GM12865 (cell line): ENCODE data around the gene GPC6.

ENCODE experiments used
- DNase-seq: peaks from one replicate; pipeline ENCODE4 v3.0.0; 2010; ENCODE audit warnings: low read depth
- H3K4me3 ChIP-seq: 2 replicates; pipeline ENCODE4 v1.5.1; 2011; ENCODE audit warnings: mild to moderate bottlenecking, low read depth, low read length, control low read depth
- CTCF ChIP-seq: IDR thresholded peaks from 2 replicates; pipeline ENCODE4 v1.5.1; 2011; ENCODE audit warnings: low read length, control low read depth, low read depth, inconsistent platforms; ENCODE audit not compliant: insufficient read depth; ENCODE audit errors: missing control alignments

The GPC6 gene

GRCh38 chr13:93861818-93862217, 635.2 kb downstream of the GPC6 start:
- no peak for DNase-seq
- TF ChIP-seq CTCF = no peak
- no peak overlapping the region for H3K4me3 ChIP-seq

- H3K4me3 ChIP-seq = no peak overlapping the region
- no peak for TF ChIP-seq CTCF
- DNase-seq = no peak
Measured at GRCh38 chr13:93862259-93862658, 635.7 kb downstream of the GPC6 start.

DNA sequence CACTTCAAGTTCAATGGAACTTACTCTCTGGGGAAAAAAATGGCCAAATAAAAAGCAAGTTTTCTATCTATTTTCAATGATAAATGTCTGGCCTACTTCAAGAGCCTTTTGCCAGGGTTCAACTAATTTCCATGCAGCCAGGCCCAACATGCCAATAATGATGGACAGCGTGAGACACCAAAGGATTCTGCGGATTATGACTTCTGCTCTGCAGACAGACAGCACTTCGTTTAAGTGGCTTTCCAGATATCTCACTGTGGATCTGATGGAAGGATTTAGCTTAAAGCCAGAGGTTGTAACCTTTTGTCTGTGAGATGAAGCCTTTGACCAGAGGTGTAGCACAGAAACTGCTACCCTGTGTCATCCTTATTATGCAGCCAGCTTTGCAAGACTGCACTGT, 638.6 kb downstream of the GPC6 start:
- no peak for DNase-seq
- no peak overlapping the region for H3K4me3 ChIP-seq
- TF ChIP-seq CTCF = no peak

DNA sequence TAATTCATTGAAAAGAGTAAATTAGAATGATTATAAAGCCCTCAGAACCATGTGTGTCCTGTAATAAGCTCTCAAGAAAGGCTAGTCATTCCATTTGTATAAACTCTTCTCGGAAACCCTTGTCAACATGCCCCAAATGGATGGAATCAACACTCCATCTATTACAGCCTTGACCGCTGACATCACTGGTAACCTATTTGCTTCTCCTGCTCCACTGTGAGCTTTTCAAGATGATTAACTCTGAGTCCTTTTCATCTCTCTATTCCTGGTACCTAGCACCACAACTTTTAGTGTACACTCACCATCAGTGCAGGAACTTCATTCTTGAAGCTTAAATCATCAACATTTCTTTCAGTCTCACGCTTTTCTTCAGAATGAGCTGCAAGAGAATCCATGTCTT, 640.9 kb downstream of the GPC6 start:
- TF ChIP-seq CTCF = no peak

DNA sequence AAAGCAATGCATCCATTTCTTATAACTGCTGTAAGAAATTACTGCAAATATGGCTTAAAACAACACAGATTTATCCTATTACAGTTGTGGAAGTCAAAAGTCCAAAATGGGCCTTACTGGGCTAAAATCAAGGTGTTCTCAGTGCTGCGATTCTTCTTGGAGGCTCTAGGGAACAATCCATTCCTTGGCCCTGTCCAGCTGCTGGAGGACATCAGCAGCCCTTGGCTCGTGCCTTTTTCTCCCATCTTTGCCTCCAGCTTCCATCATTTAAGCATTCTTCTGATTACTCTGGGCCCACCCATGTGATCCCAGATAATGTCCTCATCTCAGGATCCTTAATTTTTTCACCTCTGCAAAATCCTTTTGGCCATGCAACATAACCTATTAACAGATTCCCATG, 645.8 kb downstream of the GPC6 start:
- no peak for TF ChIP-seq CTCF
- no peak for DNase-seq
- H3K4me3 ChIP-seq = no peak overlapping the region

More for the DNA sequence above, 640.9 kb downstream of the GPC6 start:
- no peak for DNase-seq
- H3K4me3 ChIP-seq = no peak overlapping the region

GRCh38 chr13:93872786-93873347, 646.3 kb downstream of the GPC6 start:
- TF ChIP-seq CTCF = no peak
- H3K4me3 ChIP-seq = no peak overlapping the region

GRCh38 chr13:93875547-93875946, 648.9 kb downstream of the GPC6 start:
- no peak for TF ChIP-seq CTCF
- no peak overlapping the region for H3K4me3 ChIP-seq
- no peak for DNase-seq

More at GRCh38 chr13:93872786-93873347, 646.3 kb downstream of the GPC6 start:
- no peak for DNase-seq
